GM18511 (cell line): Measurements from ENCODE around the gene C1orf210.

Experiments
- ATAC-seq: cut with Tn5 transposase; IDR thresholded peaks from one replicate; pipeline ENCODE4 v1.9.1; 2021; ENCODE audit warnings: mild to moderate bottlenecking, moderate library complexity; ENCODE audit not compliant: unreplicated experiment

The C1orf210 gene

DNA sequence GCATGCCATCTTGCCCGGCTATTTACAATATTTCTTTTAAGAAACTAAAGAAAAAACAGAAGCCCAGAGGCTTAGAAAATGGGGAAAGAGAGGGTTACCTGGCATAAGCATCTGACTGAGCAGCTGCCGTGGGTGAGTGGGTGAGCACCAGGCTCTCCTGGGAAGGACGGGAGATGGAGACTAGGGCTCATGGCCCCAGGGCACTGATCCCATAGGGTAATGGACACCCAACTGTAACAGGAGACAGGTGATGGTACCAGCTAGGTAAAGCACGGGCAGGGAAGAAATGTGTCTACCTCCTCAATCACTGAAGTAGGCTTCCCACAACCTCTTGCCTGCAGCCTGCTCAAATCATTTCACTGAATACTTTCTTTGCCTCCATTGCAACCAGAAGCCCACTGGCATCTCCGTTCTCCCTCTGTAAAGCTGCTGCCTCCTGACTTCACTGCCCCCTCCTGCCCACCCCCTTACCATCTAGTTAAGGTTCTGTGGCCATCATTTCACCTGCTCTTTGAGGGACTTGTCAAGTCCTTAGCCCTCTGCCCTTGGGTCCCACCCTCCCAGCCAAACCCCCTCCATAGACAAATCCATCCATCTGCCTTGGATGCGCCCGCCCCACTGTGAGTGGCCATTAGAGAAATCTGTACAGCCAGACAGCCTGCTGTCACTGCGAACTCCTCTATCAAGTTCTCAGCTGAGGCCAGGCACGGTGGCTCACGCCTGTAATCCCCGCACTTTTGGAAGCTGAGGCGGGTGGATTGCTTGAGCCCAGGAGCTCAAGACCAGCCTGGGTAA is 9.4 kb downstream of the C1orf210 start:
- ATAC-seq = no peak

DNA sequence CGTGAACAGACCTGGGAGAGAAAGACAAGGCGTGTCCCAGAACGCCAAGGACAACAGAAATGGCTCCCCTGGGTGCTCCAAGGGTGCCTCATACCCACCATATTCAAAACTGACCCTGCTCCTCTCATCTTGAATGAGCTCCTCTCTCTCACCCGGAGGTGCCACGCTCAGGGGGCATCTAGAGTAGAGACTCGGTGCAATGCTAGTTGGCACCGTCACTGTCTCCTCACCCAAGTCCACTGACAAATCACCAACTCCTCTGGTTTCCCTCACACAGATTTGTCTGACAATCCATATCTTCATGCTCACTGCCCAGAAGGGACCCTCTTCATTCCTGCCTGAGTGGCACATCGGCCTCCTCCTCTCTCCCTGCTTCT is 10.6 kb downstream of the C1orf210 start:
- ATAC-seq = no peak

DNA sequence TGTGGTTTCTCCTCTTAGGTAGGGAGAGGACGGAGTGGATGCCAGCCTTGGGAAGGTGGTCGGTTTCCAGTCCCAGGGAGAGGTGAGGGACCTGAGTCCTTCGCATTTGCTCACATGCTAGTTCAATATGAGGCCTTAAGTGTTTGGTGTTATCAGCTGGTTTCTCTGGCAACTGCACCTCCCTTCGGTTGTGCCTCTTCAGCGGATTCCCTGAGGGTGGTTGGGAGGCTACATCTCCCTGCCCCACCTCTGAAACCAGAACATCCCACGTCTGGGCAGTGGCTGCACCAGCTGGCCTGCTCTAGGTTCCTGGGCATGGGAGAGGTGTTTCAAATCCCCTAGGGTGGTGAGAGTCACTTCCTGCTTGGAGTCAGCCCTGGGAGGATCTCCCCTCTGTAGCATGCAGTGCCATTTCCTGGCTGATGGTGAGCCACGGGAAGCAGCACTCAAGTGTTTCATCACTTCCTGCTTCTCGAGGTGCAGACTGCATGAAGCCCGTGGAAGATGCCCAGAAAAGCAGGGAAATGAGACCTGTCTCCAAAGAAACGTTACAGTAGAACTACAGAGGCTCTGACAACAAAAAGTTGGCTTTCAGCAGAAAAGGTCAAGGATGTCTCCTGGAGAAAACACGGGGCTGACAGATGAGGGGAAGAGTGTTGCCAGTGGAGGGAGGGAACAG is 11.1 kb downstream of the C1orf210 start:
- no peak for ATAC-seq

DNA sequence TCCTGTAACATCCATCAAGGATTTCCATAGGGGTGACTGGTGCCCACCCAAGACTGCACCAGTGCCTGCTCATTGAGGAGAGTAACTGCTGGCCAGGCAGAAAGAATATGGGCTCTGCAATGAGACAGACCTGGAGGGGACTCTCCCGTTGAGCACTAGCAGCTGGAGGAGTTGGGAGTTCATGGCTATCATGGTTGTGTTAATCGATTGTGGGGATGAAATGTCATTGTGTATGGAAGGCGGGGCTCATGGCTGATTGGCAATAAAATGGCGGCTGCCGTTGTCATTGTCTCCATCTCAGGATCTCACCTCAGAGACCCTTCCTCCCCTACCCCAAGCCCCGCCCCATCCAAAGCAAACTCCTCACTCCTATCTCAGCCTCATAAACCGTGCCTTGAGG is 11.7 kb downstream of the C1orf210 start:
- ATAC-seq = no peak

DNA sequence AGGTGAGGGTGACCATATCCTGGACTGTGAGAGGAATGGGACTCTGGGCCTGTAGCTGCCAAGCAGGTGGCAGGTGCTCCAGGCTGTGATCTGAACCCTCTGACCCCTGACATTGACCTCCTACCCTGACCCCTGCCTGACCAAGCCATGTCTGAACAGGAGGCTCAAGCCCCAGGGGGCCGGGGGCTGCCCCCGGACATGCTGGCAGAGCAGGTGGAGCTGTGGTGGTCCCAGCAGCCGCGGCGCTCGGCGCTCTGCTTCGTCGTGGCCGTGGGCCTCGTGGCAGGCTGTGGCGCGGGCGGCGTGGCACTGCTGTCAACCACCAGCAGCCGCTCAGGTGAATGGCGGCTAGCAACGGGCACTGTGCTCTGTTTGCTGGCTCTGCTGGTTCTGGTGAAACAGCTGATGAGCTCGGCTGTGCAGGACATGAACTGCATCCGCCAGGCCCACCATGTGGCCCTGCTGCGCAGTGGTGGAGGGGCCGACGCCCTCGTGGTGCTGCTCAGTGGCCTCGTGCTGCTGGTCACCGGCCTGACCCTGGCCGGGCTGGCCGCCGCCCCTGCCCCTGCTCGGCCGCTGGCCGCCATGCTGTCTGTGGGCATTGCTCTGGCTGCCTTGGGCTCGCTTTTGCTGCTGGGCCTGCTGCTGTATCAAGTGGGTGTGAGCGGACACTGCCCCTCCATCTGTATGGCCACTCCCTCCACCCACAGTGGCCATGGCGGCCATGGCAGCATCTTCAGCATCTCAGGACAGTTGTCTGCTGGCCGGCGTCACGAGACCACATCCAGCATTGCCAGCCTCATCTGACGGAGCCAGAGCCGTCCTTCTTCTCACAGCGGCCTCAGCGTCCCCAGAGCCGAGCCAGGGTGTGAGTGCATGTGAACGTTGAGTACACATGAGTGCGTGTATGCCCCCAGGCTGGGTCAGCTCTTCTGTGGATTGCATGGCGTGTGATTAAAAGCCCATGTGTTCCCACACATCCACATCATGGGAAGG is 12.5 kb downstream of the C1orf210 start:
- no peak for ATAC-seq

DNA sequence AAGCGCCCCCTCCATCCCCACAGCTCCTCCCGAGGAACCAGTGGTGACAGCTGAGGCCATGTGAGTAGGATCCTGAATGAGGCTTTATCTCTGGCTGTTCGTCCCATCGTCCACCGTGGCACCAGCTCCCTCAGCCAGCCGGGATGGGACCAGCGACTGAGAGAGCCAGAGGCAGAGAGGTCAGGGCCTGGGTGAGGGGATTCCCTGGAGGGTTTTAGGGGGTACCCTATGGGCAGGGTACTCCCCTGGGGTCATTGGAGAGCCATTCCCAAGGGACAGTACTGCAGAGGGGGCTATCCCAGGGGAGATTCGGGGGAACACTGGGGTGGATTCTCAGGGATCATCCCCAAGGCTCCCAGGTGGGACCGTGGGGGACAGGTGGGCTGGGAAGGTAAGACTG is 13.2 kb downstream of the C1orf210 start:
- ATAC-seq = no peak

DNA sequence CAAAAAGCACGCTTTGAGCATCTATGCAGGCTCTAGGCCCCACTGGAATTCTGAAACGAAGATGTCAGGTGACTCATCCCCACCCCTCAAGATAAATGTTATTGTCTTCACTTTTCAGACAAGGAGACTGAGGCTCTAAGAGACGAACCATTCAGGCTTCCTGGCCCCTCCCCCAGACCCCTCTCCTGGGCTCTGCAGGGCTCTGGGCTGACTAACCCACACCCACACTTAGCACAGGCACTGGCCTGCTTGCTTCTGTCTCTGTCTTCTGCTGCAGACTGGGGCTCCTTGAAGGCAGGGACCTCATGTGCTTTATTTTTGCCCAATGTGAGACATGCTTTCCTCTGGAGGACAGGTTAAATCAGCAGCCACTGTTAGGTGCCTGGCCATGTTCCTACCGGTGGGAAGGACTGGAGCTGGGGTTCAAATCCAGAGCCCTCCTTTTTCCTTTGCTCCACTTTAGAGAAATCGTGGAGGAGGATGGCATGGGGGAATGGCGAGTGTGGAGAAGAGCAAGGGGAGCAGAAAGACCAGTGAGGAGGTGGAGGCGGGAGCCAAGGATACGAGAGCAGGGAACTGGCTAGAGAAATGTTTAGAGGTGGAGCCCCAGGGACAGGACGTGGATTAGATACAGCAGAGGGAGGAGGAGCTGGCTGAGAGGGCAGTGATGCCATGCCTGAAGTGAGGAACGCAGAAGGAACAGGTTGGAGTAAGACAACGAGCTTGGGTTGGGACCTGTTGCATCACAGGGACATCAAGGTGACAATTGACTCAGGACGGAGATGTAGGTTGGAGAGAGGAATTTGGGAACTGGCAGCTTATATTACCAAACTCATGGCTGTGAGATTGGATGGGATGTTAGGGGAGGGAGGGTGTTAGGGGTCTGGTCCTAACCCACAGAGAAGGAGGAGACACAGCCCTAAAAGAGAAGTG is 13.9 kb downstream of the C1orf210 start:
- ATAC-seq = no peak

DNA sequence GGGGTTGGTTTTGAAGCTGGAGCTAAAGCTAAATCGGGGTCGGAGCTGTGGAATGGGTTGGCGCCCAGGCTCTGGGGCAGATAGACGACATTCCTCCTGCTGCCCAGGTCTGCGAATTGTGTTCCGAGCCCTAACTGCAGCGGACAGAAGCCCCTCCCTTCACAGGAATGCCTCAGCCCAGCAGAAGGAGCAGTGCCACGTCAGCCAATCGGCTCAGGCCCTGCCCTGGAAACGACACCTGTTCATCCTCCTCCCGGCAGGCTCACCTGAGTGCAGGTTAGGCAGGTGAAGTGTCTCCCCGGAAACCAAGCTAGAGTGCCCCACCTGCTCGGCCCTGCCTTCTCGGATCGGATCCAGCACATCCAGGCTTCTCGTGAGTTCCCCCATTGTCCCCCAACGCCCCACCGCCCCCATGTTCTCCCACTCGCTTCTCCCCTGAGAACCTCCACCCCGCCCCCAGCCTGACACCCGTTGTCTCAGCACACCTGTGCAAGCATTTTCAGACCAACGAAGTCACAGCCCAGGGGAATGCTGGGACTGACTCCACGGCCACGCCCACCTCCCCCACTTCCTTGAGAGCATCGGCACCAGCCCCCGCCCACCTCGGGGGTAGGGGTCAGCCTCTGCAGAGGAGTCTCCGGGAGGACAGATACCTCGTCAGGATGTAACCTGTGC is 14.8 kb downstream of the C1orf210 start:
- no peak for ATAC-seq

DNA sequence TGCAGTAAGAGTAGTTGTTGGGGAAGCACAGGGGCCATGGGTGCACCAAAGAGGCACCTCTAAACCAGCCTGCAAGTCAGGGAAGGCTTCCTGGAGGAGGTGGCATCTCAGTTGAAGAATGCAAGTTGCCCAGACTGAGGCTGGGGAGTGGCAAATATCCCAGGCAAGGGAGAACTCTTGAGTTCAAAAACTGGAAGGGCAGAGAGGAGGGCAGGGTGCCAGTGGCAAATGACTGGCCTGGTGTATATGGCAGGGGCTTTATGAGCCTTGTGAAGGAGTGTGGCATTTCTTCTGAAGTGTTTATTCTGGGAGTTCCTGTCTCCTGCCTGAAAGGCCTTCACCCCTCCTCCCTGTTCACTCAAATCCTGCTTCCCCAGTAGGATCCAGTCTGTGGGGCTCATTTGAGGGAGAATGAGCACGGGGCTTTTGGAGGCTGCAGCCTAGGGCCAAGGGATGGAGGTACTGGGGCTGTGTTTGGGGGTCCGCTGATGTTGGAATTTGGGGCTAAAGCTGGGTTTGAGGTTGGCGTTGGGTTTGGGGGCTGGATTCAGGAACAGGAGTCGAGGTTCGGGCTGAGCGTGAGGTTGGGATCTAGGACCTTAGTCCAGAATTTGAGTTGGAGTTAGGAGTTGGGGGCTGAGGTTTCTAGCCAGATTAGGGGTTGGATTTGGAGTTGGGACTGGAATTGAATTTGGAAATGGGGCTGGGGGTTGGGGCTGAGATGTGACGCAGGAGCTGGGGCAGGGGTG is 15.6 kb downstream of the C1orf210 start, which contains the start of gene TMEM125:
Gene TMEM125, plus strand, starts transcription at position 357 of the 749 bp plus-strand sequence. CDS start 2,740 bp downstream, outside the sequence.
- no peak for ATAC-seq

DNA sequence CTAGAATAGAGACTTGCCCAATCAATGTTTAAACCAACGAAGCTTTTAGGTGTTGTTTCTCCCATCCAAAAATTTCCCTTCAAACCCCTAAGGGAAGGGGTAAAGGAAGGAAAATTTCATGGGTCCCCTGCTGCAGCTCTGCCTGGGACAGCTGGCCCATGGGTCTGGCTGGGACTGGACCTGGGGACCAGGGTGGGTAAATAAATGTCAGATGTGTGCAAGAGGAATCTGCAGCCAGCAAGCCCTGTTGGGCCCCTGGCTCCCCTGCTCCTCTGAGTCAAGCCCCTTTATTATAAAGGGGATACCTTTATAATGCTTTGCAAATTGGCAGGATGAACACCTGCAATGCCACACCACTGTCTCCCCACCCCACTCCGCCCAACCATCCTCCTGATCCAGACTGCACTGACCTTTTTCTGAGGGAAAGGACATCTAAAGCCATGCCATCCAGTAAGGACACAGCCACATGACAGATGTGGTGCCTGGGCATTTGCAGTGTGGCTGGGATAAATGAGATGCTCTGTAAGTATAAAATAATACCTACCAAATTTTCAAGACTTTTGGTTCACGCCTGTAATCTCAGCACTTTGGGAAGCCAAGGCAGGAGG is 17.5 kb downstream of the C1orf210 start:
- no peak for ATAC-seq

DNA sequence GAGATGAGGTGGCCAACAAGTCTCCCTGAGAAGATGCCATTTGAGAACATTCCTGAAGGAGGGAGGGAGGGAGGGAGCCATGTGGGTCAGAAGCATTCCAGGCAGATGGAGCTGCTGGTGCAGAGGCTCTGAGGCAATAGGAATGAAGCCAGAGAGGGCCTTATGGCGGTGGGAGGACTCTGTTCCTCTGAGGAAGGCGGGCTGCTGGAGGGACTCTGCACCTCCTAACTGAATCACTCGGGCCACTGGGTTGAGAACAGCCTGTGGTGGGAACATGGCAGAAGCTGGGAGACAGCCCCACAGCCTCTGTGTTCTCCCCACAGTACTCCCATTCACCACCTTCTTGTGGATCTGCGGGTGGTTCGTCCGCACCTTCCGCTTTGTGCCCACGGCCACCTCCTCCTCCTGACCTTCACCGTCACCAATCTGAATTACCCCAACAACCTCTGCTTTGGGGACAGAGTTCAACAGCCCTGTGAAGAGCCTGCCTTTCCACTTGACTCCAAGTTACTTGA is 18.0 kb downstream of the C1orf210 start:
- no peak for ATAC-seq

DNA sequence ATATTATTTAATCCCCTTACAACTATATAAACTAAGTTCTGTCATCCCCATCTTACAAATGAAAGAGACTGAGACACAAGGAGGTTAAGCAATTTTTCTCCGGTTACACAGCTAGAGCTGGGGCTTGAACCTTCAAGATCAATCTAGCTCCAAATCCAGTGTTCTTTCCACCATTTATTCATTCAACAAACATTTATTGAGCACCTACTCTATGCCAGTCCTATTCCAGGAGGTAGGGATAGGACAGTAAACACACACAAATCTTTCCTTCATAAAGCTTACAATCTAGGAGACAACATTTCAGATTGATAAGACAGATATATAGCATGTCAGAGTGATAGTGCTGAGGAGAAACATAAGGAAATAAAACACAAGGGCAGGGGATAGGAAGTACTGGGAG is 18.5 kb downstream of the C1orf210 start:
- no peak for ATAC-seq

DNA sequence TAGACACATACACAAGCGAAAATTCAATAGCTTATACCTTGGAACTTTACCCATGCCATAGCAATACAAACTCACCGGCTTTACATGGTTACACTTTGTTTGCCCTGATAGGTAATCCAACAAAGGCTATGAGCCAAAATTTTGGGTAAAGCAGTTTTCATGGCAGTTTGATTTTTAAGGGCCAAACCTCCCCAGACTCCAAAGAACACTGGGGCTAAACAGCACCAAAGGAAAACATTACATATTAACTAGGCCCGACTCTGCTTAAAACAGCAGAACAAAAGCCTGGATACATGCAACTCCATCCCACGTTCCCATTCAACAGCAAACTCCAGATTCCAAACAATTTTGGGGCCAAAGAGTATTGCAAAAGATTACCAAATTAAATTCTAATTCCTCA is 19.9 kb downstream of the C1orf210 start:
- no peak for ATAC-seq

DNA sequence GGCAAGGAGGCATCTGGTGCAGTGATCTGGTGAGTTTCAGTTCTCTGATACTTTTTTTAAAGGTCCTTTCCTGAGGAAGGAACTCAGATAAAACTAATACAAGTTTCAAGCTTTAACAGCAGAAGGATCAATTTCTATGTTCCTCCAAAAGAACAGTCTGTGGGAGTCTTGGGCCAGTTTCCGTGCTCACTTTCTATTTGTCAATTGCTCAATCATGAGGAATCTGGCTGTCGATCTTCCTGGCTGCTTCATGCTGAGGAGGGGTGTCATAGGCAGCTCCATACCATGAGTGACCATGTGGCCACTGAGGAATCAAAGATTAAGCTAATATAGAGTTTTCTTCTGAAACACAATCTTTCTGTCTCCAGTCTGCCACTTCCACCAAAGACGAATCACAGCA is 27.0 kb downstream of the C1orf210 start:
- no peak for ATAC-seq

DNA sequence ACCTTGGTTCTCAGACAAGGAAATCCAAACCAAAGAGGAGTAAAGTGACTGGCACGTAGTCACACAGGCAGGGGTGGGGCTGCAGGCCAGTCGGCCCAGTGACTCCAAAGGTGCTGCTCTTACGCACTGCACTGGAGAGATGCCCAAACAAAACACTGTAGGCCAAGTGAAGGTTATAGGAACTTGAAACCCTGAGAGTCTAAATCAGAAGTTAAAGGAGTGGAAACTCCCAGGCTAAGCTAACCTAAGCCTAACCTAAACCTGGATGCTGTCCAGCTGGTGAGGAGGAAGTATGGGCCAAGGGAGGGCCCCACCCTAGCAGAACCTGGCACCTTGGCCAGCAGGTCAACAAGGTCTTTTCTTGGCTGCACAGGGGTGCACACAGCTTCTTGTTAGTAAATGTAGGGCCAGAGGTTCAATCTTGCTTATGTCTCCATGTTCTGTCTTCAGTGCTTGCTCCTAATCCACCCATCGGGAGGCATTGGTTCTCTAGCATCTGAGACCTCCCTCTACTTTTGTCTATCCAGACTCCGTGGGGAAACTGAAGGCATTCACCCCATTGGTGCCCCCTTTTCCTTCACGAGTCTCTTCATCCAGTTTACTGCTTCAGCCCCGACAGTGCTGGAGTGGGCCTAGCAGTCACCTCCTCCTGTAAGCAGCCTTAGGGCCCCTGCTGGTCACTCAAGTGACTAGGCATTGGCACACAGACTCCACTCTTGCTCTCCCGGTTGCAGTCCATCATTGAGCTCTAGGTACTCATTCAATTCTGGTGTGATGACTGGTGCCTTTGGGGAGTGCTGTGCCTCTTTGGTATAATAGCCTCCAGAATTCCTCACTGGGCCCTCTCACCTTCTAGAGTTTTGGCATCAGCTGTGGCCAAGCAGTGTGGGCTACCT is 28.5 kb downstream of the C1orf210 start:
- no peak for ATAC-seq

DNA sequence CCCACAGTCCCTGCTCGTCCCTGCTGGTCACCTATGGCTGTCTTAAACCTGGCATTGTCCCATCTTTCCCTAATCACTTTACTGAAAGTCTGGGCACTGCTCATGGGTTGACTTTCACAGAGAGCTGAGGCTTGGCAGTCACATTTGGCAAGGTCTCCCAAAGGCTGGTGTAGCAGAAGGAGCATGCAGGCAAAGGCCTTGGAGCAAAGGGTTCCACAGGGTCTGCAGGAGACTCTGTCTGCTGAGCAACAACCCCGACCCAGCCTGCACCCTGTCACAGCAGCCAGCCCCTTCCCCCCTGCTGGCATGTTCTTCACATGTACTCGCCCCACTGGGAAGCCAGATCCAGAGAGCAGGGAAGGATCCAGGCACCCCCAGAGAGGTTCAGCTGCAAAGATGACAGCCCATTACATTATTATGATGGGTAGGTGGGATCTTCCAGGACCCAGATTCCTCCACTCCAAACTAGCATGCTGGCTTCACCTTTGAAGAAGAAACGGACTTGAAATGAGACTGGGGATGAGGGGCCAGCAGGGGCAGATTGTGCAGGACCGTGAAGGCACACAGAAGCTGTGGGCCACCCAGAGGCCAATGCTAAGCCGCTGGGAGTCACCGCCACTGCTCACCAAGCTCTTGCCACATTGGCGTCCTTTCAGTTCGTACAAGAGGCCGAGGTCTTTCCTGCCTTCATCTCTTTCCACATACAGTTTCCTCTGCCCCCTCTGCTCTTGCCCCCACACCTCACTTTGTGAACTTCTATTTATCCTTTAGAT is 29.8 kb downstream of the C1orf210 start:
- no peak for ATAC-seq
